B cell (primary cell): ENCODE data around the gene LAMA1. TPM values are rescaled to one million over a fixed set of nuclear protein-coding genes. Genes with fewer than 3 reads are reported as not detected.

ENCODE experiments used
- ATAC-seq: fragments of 200-7000 bp; cut with Tn5 transposase; one replicate; pipeline ENCODE4 v1.10.0; 2021; ENCODE audit warnings: low read depth, mild to moderate bottlenecking, moderate number of reproducible peaks, moderate library complexity
- CTCF ChIA-PET: fragments of 350-600 bp; sonication (Branson Sonifier 250); formaldehyde crosslinking; loops from one replicate; lab custom pipeline; 2021; ENCODE audit warnings: antibody characterized with exemption, inconsistent platforms; lab: Charles Lee
- POLR2A ChIA-PET: fragments of 350-600 bp; sonication (Branson Sonifier 250); formaldehyde crosslinking; loops from one replicate; lab custom pipeline; 2021; ENCODE audit warnings: antibody characterized with exemption; lab: Charles Lee
- DNase-seq: peaks from one replicate; pipeline ENCODE4 v3.0.0; 2013
- H2AFZ ChIP-seq: 2 replicates; pipeline ENCODE4 v1.6.1; 2012; ENCODE audit warnings: mild to moderate bottlenecking, low read depth, low read length; ENCODE audit not compliant: insufficient read depth, poor library complexity, severe bottlenecking
- H3K27ac ChIP-seq, 2 donors: 1 replicate in 1 of 2; 2 replicates in 1 of 2; pipeline ENCODE4 v1.5.1; 2012 to 2013; ENCODE audit warnings: low read length in 2 of 2, mild to moderate bottlenecking in 2 of 2, moderate library complexity in 1 of 2
- H3K27me3 ChIP-seq, 4 experiments: fragments of 200-600 bp in 1 of 4; sonication (generic) in 1 of 4; replicated peaks in 1 of 4; 1 replicate in 2 of 4; 2 replicates in 2 of 4; pipeline versions ENCODE4 v1.6.1 to v1.7.0; 2013 to 2016; ENCODE audit warnings: low read length in 3 of 4, mild to moderate bottlenecking in 2 of 4, mixed read lengths in 1 of 4, moderate library complexity in 1 of 4; ENCODE audit not compliant: insufficient read depth in 4 of 4, control insufficient read depth in 3 of 4; ENCODE audit errors: control extremely low read depth in 1 of 4
- H3K36me3 ChIP-seq, 2 experiments: replicated peaks in 1 of 2; 1 replicate in 1 of 2; 2 replicates in 1 of 2; pipeline versions ENCODE4 v1.6.1 to v1.7.1; 2013; ENCODE audit warnings: low read length in 1 of 2; ENCODE audit not compliant: insufficient read depth in 2 of 2, control insufficient read depth in 1 of 2; ENCODE audit errors: control extremely low read depth in 1 of 2, extremely low read depth in 1 of 2
- H3K4me1 ChIP-seq, 2 donors: fragments of 200-600 bp in 1 of 2; sonication (generic) in 1 of 2; 1 replicate in 1 of 2; 2 replicates in 1 of 2; pipeline versions ENCODE4 v1.5.1 to v1.6.1; 2013 to 2017; ENCODE audit warnings: low read length in 2 of 2; ENCODE audit not compliant: control insufficient read depth in 2 of 2, insufficient read depth in 2 of 2
- H3K4me2 ChIP-seq: replicated peaks from 2 replicates; pipeline ENCODE3; 2012; ENCODE audit warnings: mild to moderate bottlenecking, low read depth, low read length; ENCODE audit not compliant: poor library complexity, severe bottlenecking
- H3K4me3 ChIP-seq, 5 experiments: fragments of 200-600 bp in 1 of 5; sonication (generic) in 1 of 5; 1 replicate in 3 of 5; 2 replicates in 2 of 5; pipeline versions ENCODE4 v1.5.1 to v1.7.0; 2011 to 2016; ENCODE audit warnings: low read length in 4 of 5, mild to moderate bottlenecking in 4 of 5, low read depth in 2 of 5, control low read depth in 1 of 5, moderate library complexity in 1 of 5; ENCODE audit not compliant: insufficient read depth in 1 of 5; ENCODE audit errors: control extremely low read depth in 1 of 5, extremely low read depth in 1 of 5
- H3K79me2 ChIP-seq: fragments of 200-600 bp; sonication (generic); one replicate; pipeline ENCODE4 v1.6.0; 2016; ENCODE audit warnings: low read length; ENCODE audit not compliant: control insufficient read depth, insufficient read depth
- H3K9ac ChIP-seq: fragments of 200-600 bp; sonication (generic); 2 replicates; pipeline ENCODE4 v1.6.1; 2017; ENCODE audit warnings: mild to moderate bottlenecking, low read length, moderate library complexity
- H3K9me3 ChIP-seq, 3 donors: one replicate each; pipeline versions ENCODE4 v1.6.1 to v1.7.1; 2013; ENCODE audit warnings: low read length in 2 of 3; ENCODE audit not compliant: control insufficient read depth in 2 of 3, insufficient read depth in 1 of 3; ENCODE audit errors: control extremely low read depth in 1 of 3
- H4K20me1 ChIP-seq: 2 replicates; pipeline ENCODE4 v1.6.0; 2012; ENCODE audit warnings: mild to moderate bottlenecking, low read length; ENCODE audit not compliant: insufficient read depth, control insufficient read depth, poor library complexity, severe bottlenecking
- H3K27ac Mint-ChIP-seq: one replicate; pipeline ENCODE4 v1.8.0; 2021; ENCODE audit warnings: mixed read lengths
- H3K27me3 Mint-ChIP-seq: one replicate; pipeline ENCODE4 v1.8.0; 2021; ENCODE audit warnings: mixed read lengths
- H3K4me1 Mint-ChIP-seq: one replicate; pipeline ENCODE4 v1.8.0; 2021; ENCODE audit warnings: mixed read lengths
- H3K4me3 Mint-ChIP-seq: one replicate; pipeline ENCODE4 v1.8.0; 2021; ENCODE audit warnings: mixed read lengths
- H3K9me3 Mint-ChIP-seq: one replicate; pipeline ENCODE4 v1.8.0; 2022; ENCODE audit warnings: mixed read lengths; ENCODE audit not compliant: insufficient read depth
- EZH2 ChIP-seq: IDR thresholded peaks from 2 replicates; pipeline ENCODE4 v1.6.1; 2012; ENCODE audit warnings: borderline replicate concordance, low read depth, mild to moderate bottlenecking, moderate library complexity, low read length; ENCODE audit not compliant: insufficient read depth, poor library complexity, severe bottlenecking
- WGBS: methylation state at CpG from one replicate; pipeline ENCODE4 v1.1.5; 2013; ENCODE audit warnings: missing lambda C conversion rate; ENCODE audit not compliant: insufficient coverage; 5-methylcytosine and 5-hydroxymethylcytosine counted together
- intact Hi-C: fragments of 100-400 bp; cut with micrococcal nuclease; formaldehyde crosslinking; loops from one replicate; pipeline ENCODE4 v1.10.0; 2022
- polyA plus RNA-seq: library from polyadenylated mRNA; depleted of rRNA; stranded (reverse); fragments of >200 nt; gene quantifications from 2 replicates; pipeline ENCODE4 v1.2.3, GENCODE V29; 2012
- total RNA-seq, 2 donors: library from RNA; stranded (reverse); fragments of 120-200 nt in 1 of 2; gene quantifications; 1 replicate in 1 of 2; 2 replicates in 1 of 2; pipeline versions ENCODE4 v1.2.3 to v1.2.4, GENCODE V29; 2013 to 2022
- TF ChIP-seq, protein P1 (sequence below): fragments of 200-600 bp; IDR thresholded peaks from one replicate; pipeline ENCODE4 v1.8.0; 2022; ENCODE audit warnings: antibody characterized with exemption, mild to moderate bottlenecking

LAMA1 gene
- total and polyA plus RNA-seq, 2 donors (not counting 1 experiment from before 2014, with no cell fraction given): not detected

DNA sequence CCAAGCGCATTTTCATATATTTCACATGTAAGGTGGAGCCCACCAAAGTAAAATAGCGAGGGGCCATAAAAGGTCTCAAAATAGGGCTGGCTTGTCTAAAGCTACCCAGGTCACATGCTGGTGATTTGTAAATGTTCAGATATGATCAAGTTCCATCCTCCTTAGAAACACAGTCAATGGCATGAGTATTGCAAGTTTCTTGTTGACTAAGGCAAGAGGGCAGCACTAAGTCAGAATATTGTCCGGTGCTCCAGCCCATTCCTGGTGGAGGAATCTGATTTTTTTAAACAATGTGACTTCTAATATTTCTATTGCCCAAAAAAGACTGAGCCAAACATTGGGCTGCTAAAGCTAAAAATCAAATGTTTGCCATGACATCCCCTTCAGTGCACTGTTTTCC is 85.1 kb downstream of the LAMA1 start:
- peaks cover 0 to 3% (median 0%) of the 10 kb centered on the region in 3 donors for H3K9me3 ChIP-seq
- 100% methylated on average over 1 of the region's 3 CpGs for WGBS
- POLR2A ChIA-PET: no interaction called here

DNA sequence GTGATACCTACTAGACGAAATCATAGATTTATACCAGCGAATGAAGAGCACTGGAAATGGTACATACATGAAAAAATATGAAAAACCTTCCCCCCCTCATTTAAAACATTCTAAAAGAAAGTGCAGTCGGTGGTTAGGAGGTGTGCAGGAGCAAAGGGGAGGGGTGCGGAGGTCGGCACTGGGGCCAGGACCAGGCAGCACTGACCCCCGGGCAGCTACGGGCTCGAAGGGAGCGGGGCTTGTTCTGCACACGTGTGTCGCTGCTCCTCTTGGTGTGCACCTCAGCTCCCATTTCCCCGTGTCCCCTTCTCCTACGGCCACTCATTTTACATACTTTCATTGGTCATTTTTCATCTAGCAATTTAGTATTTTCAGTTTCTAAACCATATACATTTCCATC is 89.0 kb downstream of the LAMA1 start:
- ATAC-seq (no peak), DNase-seq (no peak)
- TF ChIP-seq EZH2: no peak
- TF ChIP-seq, protein P1, sequence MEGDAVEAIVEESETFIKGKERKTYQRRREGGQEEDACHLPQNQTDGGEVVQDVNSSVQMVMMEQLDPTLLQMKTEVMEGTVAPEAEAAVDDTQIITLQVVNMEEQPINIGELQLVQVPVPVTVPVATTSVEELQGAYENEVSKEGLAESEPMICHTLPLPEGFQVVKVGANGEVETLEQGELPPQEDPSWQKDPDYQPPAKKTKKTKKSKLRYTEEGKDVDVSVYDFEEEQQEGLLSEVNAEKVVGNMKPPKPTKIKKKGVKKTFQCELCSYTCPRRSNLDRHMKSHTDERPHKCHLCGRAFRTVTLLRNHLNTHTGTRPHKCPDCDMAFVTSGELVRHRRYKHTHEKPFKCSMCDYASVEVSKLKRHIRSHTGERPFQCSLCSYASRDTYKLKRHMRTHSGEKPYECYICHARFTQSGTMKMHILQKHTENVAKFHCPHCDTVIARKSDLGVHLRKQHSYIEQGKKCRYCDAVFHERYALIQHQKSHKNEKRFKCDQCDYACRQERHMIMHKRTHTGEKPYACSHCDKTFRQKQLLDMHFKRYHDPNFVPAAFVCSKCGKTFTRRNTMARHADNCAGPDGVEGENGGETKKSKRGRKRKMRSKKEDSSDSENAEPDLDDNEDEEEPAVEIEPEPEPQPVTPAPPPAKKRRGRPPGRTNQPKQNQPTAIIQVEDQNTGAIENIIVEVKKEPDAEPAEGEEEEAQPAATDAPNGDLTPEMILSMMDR: no peak
- Histone ChIP-seq H3K27ac (no peak overlapping the region), H3K9me3 (peaks cover 0 to 3% (median 0%) of the 10 kb centered on the region in 3 donors), H4K20me1 (no peaks in the 10 kb centered on the region), H3K36me3 (no peaks in the 10 kb centered on the region), H3K4me1 (no peaks in the 10 kb centered on the region), H3K4me3 (no peak overlapping the region), H2AFZ (no peak overlapping the region), H3K9ac (no peak overlapping the region), H3K27me3 (no peaks in the 10 kb centered on the region), H3K4me2 (no peak overlapping the region), H3K79me2 (no peaks in the 10 kb centered on the region)
- no peak overlapping the region for H3K4me3 Mint-ChIP-seq
- CTCF ChIA-PET: no interaction called here
- POLR2A ChIA-PET: no interaction called here
- intact Hi-C loops: no loop called here
- H3K27me3 Mint-ChIP-seq: no peaks in the 10 kb centered on the region
- WGBS: 96% methylated on average over 10 of the region's 13 CpGs
- H3K9me3 Mint-ChIP-seq: no peaks in the 10 kb centered on the region
- H3K4me1 Mint-ChIP-seq: no peaks in the 10 kb centered on the region
- H3K27ac Mint-ChIP-seq: no peak overlapping the region

More for the DNA sequence above, 85.1 kb downstream of the LAMA1 start:
- TF ChIP-seq, protein P1: no peak
- no peak for TF ChIP-seq EZH2
- H3K4me3 Mint-ChIP-seq: no peak overlapping the region
- Histone ChIP-seq H4K20me1 (no peaks in the 10 kb centered on the region), H3K36me3 (no peaks in the 10 kb centered on the region), H3K4me3 (no peak overlapping the region), H3K4me2 (no peak overlapping the region), H3K79me2 (no peaks in the 10 kb centered on the region), H3K4me1 (no peaks in the 10 kb centered on the region), H3K27ac (no peak overlapping the region), H2AFZ (no peak overlapping the region), H3K27me3 (no peaks in the 10 kb centered on the region), H3K9ac (no peak overlapping the region)
- DNase-seq: no peak
- intact Hi-C loops: no loop called here
- no peak for ATAC-seq
- no peak overlapping the region for H3K27ac Mint-ChIP-seq
- no peaks in the 10 kb centered on the region for H3K27me3 Mint-ChIP-seq
- CTCF ChIA-PET: no interaction called here
- no peaks in the 10 kb centered on the region for H3K4me1 Mint-ChIP-seq
- H3K9me3 Mint-ChIP-seq: peaks cover 3% of the 10 kb centered on the region
